ENCODE data around the gene RFX6.

DNA sequence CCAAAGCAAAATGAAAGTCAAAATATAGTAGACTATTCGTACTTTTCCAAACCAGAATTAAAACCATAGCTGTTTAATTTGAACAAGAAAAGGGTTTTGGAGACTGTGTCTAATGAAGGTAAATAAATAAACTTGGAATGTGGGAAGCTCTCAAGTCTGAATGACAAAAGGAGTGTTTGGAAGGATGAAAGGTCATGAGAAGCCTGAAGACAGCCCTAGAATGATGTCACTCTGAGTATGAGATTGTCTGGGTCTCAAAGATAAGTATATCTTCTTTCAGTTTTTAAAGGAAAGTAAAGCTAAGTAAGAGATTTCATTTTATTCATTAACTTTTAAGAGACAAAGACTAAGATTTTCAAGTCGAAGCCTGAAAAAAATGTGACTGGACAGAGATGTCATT, 72.9 kb downstream of the RFX6 start:
- TF ChIP-seq NFIC (IDR thresholded peaks at IDR 0.05; ENCODE audit: low read depth, low read length) = no peak
- TF ChIP-seq, protein P1, sequence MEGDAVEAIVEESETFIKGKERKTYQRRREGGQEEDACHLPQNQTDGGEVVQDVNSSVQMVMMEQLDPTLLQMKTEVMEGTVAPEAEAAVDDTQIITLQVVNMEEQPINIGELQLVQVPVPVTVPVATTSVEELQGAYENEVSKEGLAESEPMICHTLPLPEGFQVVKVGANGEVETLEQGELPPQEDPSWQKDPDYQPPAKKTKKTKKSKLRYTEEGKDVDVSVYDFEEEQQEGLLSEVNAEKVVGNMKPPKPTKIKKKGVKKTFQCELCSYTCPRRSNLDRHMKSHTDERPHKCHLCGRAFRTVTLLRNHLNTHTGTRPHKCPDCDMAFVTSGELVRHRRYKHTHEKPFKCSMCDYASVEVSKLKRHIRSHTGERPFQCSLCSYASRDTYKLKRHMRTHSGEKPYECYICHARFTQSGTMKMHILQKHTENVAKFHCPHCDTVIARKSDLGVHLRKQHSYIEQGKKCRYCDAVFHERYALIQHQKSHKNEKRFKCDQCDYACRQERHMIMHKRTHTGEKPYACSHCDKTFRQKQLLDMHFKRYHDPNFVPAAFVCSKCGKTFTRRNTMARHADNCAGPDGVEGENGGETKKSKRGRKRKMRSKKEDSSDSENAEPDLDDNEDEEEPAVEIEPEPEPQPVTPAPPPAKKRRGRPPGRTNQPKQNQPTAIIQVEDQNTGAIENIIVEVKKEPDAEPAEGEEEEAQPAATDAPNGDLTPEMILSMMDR (IDR thresholded peaks at IDR 0.05 in 2 of 3, conservative IDR thresholded peaks at IDR 0.05 in 1 of 3; ENCODE audit: control insufficient read depth in 2 of 3, extremely low read depth in 1 of 3, insufficient read depth in 1 of 3, low read depth in 3 of 3, low read length in 3 of 3) = no peak

All from GM12878 (cell line).